Amniotic epithelial cell (primary cell): Measurements from ENCODE around the gene NEUROD6.

Source experiments
- DNase-seq: peaks from one replicate; pipeline ENCODE4 v3.0.0-alpha.2; 2010; ENCODE audit warnings: low read depth

NEUROD6 gene

GRCh38 chr7:31340603-31341002, at the start of gene NEUROD6:
NEUROD6 (minus strand) TSS chr7:31340726; CDS start chr7:31339268, 1,458 bp downstream.
- DNase-seq, result no peak

- no peak for DNase-seq
Measured at GRCh38 chr7:31384466-31384865, 43.9 kb upstream of the NEUROD6 start.

- DNase-seq, result no peak
Measured at GRCh38 chr7:31382722-31383121, 42.2 kb upstream of the NEUROD6 start.

GRCh38 chr7:31373337-31374289, 33.1 kb upstream of the NEUROD6 start:
- DNase-seq, result peak; percentile 3

DNA sequence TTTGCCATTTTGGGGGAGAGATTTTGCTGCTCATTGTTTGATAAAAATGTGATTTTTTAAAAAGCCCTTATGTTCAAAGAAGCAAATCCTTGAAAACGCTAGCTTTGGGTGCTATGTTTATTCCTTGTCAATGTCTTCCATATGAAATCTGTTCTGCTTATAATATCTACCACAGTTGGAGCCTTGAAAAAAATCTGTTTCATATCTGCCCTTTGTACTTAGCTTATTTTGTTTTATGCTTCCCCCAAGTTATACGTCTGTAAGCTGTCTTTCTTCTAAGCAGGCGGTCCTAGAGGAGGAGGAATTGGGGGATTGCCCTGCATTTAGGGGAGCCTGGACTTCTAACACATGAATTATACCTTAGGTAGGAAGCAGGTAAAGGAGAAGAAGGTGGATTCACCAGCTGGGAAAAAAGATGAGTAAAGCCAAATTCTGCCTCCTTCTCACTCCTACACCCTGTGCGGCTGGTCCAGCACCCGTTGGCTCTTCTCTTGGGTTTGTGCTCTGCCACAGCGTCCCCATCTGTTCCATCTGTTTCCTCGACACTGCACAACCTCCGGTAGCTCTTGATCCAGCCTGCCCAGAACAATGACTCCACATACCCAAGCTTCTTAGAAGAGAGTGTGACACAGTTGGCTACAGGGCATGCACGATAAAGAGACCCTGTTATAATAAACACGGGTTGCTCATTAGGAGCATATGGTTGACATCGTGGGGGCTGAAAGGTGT, 31.9 kb upstream of the NEUROD6 start:
- no peak for DNase-seq

DNA sequence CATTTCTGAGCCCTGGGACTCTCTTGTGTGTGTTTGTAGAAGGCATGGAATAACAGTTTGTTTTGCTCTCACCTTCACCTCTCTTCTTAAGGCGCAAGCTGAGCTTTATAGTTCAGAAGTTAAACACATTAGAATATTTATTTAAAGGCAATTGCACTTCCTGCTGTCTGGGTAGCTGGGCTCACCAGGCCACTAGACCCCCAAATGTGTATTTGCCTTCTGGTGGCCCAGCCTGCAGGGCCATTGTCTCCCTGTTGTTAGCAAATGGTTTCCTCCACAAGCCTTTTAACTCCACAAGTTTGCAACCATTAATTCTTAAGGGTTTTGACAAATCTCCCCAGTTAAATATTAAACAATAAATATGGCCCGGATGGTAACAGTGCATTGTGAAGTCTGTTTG, 31.1 kb upstream of the NEUROD6 start:
- DNase-seq, result no peak

DNA sequence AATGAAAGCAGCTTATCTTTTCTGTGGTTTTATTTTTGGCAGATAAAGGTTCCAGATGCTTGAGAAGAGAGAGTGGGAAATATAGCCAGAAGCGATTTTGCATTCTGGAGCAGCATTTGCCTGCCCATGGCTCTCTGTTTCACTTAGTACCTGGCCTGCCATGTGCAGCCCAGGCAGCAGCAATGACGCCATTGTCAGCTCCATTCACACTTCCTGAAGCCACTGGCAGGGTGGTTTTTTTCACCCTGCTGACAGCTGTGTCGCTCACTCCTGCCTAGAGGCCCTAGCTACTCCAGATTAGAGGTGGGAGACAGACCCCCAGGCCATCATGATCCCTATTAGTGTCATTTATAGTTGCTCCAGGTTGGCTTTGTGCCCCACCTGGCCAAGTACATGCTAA, 30.1 kb upstream of the NEUROD6 start:
- no peak for DNase-seq

- no peak for DNase-seq
Measured at GRCh38 chr7:31368620-31369019, 28.1 kb upstream of the NEUROD6 start.

GRCh38 chr7:31363496-31363895, 23.0 kb upstream of the NEUROD6 start:
- DNase-seq, result no peak

GRCh38 chr7:31363051-31363450, 22.5 kb upstream of the NEUROD6 start:
- no peak for DNase-seq

DNA sequence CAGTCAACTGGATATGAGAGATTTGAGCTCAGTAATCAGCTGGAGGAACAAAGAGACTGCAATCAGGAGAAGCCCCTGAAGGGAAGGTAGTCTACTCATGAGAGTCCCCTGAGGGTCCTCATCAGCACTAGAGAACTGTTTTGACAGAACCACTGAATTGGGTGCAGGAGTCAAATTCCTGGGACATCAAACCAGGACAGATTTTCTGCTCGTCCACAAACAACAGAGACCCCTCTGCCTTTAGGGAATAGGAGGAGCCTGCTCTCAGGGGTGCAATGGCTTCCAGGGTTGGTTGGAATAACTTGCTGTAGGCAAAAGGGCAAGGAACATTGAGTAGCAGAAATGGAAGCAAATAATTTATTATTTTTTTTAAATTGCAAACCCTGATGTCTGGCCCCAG, 21.9 kb upstream of the NEUROD6 start:
- DNase-seq, result no peak

- no peak for DNase-seq
Measured at GRCh38 chr7:31358467-31358866, 17.9 kb upstream of the NEUROD6 start.

DNA sequence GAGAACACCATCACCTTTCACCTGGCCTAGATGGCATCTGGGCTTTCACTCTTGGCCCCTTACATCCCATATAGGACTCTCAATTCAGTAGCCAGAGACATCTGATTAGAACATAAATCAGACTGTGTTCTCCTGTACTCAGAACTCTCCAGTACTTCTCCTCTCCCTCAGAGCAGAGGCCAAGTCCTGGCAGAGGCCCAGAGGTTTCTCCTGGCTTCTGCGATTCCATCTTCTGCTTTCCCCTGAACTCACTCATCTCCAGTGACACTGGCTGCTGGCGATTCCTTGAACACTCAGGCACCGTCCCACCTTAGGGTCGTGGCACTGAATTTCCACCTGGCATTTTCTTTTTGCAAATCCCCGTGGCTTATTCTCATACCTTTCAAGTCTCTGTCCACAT, 4.9 kb upstream of the NEUROD6 start:
- no peak for DNase-seq

DNA sequence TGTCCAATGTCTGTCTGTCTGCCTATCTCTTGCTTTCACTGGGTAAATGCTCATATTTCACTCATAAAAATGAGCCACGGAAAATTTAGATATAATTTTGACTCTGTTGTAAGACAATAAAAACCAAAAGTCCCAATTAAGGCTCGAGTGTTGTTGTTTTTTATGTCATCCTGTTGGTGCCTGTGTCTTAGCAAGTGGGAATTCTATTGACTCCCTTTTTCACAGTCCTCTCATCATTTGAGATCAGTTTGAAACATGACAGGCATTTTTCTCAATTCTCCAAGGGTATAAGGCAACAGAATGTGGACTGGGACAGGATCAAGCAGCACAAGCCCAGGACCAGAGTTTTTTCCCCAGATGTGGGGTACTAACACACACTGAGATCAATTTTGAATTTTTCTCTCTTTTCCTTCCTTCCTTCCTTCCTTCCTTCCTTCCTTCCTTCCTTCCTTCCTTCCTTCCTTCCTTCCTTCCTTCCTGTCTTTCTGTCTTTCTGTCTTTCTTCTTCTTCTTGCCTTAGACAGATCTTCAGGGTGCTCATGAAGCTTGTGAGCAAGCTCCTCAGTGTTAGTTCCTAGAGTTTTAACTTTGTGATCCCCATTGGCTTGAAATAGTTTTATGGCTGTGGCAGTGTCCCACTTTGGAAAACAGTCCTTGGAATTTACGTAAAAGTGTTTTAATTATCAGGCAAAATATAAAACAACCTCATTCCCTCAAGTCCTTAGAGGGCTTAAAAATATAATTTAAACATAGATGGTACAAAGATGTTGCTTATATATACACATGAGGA, 3.2 kb upstream of the NEUROD6 start:
- DNase-seq, result no peak

DNA sequence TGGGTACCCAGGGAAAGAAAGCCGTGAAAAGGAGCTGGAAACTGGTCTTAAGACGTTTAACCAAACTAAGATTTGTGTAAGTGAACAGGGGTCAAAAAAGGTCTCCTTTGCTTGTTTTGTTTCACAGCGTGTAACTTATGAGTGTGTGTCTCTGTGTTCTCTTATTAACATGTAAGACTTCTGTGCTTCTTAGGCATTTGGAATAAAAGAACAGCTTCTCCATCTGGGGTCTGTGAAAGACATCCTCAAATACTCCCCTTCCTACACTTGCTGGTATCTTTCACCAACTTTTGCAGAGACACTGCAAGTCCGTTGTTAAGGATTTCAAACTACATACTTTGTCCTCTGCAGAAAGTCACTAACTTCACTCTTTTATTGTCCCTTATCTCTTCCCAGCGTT, 615 bp upstream of the NEUROD6 start:
- no peak for DNase-seq

GRCh38 chr7:31340051-31340450, 475 bp downstream of the NEUROD6 start:
- DNase-seq, result no peak

DNA sequence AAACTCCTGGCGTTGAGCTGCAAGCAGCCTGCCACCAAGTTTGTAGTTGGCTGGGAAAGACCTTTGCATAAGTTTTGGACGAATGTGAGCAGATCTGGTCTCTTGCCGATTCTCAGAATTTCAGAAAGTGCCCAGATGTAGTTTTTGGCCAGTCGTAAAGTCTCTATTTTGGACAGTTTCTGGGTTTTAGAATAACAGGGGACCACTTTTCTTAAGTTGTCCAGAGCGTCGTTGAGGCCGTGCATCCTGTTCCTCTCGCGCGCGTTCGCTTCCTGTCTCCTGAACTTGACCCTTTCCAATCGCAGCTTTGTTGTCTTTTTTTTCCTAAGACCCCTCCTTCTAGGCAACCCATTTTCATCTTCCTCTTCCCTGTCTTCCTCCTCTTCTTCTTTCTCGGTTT, 1.8 kb downstream of the NEUROD6 start:
- DNase-seq, result no peak

- no peak for DNase-seq
Measured at GRCh38 chr7:31337002-31337565, 3.4 kb downstream of the NEUROD6 start.

- DNase-seq, result no peak
Measured at GRCh38 chr7:31336202-31337001, 4.1 kb downstream of the NEUROD6 start.

DNA sequence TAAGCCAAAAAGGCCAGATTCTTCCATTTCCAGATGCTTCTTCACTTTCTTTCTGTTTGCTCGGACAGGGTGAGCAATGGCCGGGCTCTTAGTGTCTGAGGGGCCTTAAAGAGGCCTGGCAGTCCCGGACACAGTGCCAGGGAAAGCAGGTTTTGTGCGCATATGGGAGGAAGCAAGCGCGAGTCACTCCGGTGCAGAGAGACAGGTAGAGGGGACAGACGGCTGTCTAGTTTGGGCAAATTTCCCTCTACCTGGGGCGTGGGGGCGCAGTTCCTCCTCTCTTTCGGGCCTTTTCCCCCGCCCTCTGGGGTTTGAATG, 4.7 kb downstream of the NEUROD6 start:
- no peak for DNase-seq

- DNase-seq, result no peak
Measured at GRCh38 chr7:31335161-31335856, 5.2 kb downstream of the NEUROD6 start.
